Stomach (tissue), 9 donors: ENCODE data around the gene BACE2. TPM values are rescaled to one million over a fixed set of nuclear protein-coding genes. Genes with fewer than 3 reads are reported as not detected.

Experiments used
- DNase-seq, 2 donors: peaks; one replicate each; pipeline versions ENCODE4 v3.0.0 to v3.0.0-alpha.2; 2013 to 2019
- H3K27ac ChIP-seq, 5 donors: fragments of 200-600 bp in 4 of 5; sonication (generic) in 4 of 5; one replicate each; pipeline ENCODE4 v1.5.1; 2013 to 2019; ENCODE audit warnings: mild to moderate bottlenecking in 1 of 5, moderate library complexity in 1 of 5
- H3K27me3 ChIP-seq, 3 donors: fragments of 200-600 bp; sonication (generic); one replicate each; pipeline ENCODE4 v1.5.1; 2017 to 2019; ENCODE audit warnings: mixed run types in 1 of 3
- H3K36me3 ChIP-seq, 4 donors: fragments of 200-600 bp; sonication (generic); 1 replicate in 3 of 4; 2 replicates in 1 of 4; pipeline ENCODE4 v1.5.1; 2016 to 2019
- H3K4me1 ChIP-seq, 4 donors: fragments of 200-600 bp; sonication (generic); one replicate each; pipeline ENCODE4 v1.5.1; 2016 to 2019
- H3K4me3 ChIP-seq, 4 donors: fragments of 200-600 bp; sonication (generic) in 3 of 4; one replicate each; pipeline ENCODE4 v1.5.1; 2016 to 2019; ENCODE audit warnings: mild to moderate bottlenecking in 1 of 4
- H3K9me3 ChIP-seq, 4 donors: fragments of 200-600 bp; sonication (generic); one replicate each; pipeline ENCODE4 v1.5.1; 2016 to 2019
- CTCF ChIP-seq, 7 experiments: fragments of 450-650 bp in 4 of 7; fragments of 200-600 bp in 3 of 7; sonication (generic) in 3 of 7; IDR thresholded peaks; one replicate each; pipeline ENCODE4 v1.5.1; 2016 to 2019; ENCODE audit warnings: antibody characterized with exemption in 7 of 7, control low read depth in 2 of 7, mild to moderate bottlenecking in 1 of 7
- EP300 ChIP-seq: sonication (generic); formaldehyde crosslinking; IDR thresholded peaks from one replicate; pipeline ENCODE4 v1.6.1; 2017; ENCODE audit warnings: antibody characterized with exemption
- POLR2A ChIP-seq, 4 donors: fragments of 450-650 bp; IDR thresholded peaks; one replicate each; pipeline ENCODE4 v1.6.1; 2016; ENCODE audit warnings: antibody characterized with exemption in 4 of 4, control low read depth in 2 of 4, mild to moderate bottlenecking in 1 of 4, moderate library complexity in 1 of 4
- POLR2AphosphoS5 ChIP-seq, 3 donors: sonication (generic); formaldehyde crosslinking; IDR thresholded peaks; one replicate each; pipeline ENCODE4 v1.6.1; 2016; ENCODE audit warnings: antibody characterized with exemption in 3 of 3
- WGBS, 5 donors: extraction: QIAGEN DNeasy Blood & Tissue Kit in 3 of 5; methylation state at CpG; one replicate each; pipeline versions ENCODE4 v1.1.5 to v1.1.7; 2013 to 2018; 5-methylcytosine and 5-hydroxymethylcytosine counted together
- intact Hi-C: fragments of 100-400 bp; cut with DNase I; formaldehyde crosslinking; loops from one replicate; pipeline ENCODE4 v1.15.1; 2023; ENCODE audit warnings: low total_unique reads
- polyA plus RNA-seq, 3 donors: library from polyadenylated mRNA; stranded (reverse); fragments of 200-250 nt; gene quantifications; one replicate each; pipeline ENCODE4 v1.2.3, GENCODE V29; 2013
- total RNA-seq, 5 donors: library from RNA; depleted of rRNA; stranded (reverse); fragments of >200 nt; gene quantifications; one replicate each; pipeline versions ENCODE4 v1.1.0 to v1.2.3, GENCODE V29; 2014 to 2016
- donor health status: healthy with polysubstance abuse.
- donor health status: Bipolar disorder and iron deficiency.
- donor health status: healthy.

BACE2 gene
- total and polyA plus RNA-seq, 8 donors = 7.6 to 244 (median 51.4) TPM

GRCh38 chr21:41245509-41246135 lies 77.7 kb downstream of the BACE2 start:
- H3K4me3 ChIP-seq = no peak overlapping the region
- no peaks in the 10 kb centered on the region for H3K27me3 ChIP-seq
- no peak for DNase-seq
- WGBS, 5 donors = 92 to 94% (median 93%) methylated on average over 20 of the region's 20 CpGs
- intact Hi-C loops = no loop called here
- peaks cover 23 to 92% (median 85%) of the 10 kb centered on the region in 4 donors for H3K36me3 ChIP-seq
- H3K4me1 ChIP-seq = peaks cover 0 to 17% (median 16%) of the 10 kb centered on the region in 4 donors
- no peaks in the 10 kb centered on the region for H3K9me3 ChIP-seq
- H3K27ac ChIP-seq = no peak overlapping the region
- no peak for TF ChIP-seq EP300
- no peak for TF ChIP-seq POLR2A (IDR thresholded peaks at IDR 0.05)
- TF ChIP-seq POLR2AphosphoS5 (IDR thresholded peaks at IDR 0.05) = no peak
- TF ChIP-seq CTCF (IDR thresholded peaks at IDR 0.05) = no peak

GRCh38 chr21:41246808-41247207 lies 78.8 kb downstream of the BACE2 start:
- Histone ChIP-seq H3K36me3 (peaks cover 29 to 92% (median 85%) of the 10 kb centered on the region in 4 donors), H3K27me3 (no peaks in the 10 kb centered on the region), H3K4me1 (peaks cover 0 to 19% (median 17%) of the 10 kb centered on the region in 4 donors), H3K9me3 (no peaks in the 10 kb centered on the region), H3K27ac (peak overlapping the region in 4 of 5 donors; percentile 59 to 82 (median 74)), H3K4me3 (no peak overlapping the region)
- no peak for DNase-seq
- WGBS, 5 donors = 88 to 93% (median 91%) methylated on average over 13 of the region's 13 CpGs
- TF ChIP-seq POLR2AphosphoS5 (IDR thresholded peaks at IDR 0.05) (no peak), EP300 (no peak), POLR2A (IDR thresholded peaks at IDR 0.05) (no peak), CTCF (IDR thresholded peaks at IDR 0.05) (no peak)
- intact Hi-C loops = no loop called here

DNA sequence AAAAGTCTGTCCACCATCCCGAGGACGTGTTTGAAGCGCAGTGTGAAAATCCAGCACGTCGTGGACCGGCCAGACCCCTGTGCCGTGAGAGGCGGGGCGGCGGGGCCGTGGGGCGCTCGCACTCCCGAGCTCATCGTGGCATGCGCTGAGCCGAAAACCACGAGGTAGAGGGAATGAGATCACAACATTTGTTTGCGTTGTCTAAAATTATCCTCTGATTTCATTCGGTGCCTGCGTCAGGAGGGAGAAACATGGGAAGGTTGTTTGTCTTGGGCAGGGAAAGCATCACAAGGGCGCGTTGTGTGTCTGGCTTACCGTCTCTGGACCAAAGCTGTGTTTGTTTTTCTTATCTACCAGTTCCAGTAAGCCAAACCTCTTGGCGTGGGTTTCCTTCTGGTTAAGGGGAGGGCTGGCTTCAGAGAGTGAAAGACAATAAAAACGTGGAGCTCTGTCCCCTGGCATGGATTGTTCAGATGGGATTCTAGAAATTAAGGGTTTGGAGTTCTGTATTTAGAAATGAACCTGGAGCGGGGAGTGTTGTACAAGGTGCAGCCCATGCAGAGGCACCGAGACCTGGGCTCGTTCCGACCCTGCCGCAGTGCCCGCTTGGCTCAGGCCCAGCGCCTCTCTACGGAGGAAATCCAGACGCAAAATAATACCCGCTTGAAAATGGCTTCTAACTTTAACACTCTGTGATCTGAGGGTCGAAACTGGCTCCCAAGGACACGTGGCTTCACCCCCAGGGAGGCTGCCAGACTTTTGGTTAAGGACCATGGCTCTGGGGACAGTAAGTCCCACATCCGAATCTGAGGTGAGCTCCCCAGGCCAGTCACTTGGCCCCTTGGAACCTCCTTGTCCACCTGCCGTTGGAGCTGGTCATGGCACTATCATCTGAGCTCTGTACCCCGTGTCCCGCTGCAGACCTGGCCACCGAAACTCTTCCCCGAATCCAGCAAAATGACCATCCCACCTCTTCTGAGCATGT lies 79.9 kb downstream of the BACE2 start:
- peaks cover 29 to 92% (median 87%) of the 10 kb centered on the region in 4 donors for H3K36me3 ChIP-seq
- DNase-seq = peak; percentile 29 to 81
- TF ChIP-seq CTCF (IDR thresholded peaks at IDR 0.05) = no peak
- TF ChIP-seq POLR2AphosphoS5 (IDR thresholded peaks at IDR 0.05) = peak; percentile 25 to 84 (median 62)
- TF ChIP-seq POLR2A (IDR thresholded peaks at IDR 0.05) = peak in 1 of 4 donors; percentile 8
- TF ChIP-seq EP300 = no peak
- H3K27ac ChIP-seq = peak overlapping the region; percentile 71 to 82 (median 76)
- WGBS, 5 donors = 36 to 59% (median 46%) methylated on average over 43 to 44 of the region's 44 CpGs
- H3K4me1 ChIP-seq = peaks cover 0 to 19% (median 17%) of the 10 kb centered on the region in 4 donors
- intact Hi-C loops = no loop called here
- no peaks in the 10 kb centered on the region for H3K9me3 ChIP-seq
- H3K4me3 ChIP-seq = no peak overlapping the region
- H3K27me3 ChIP-seq = no peaks in the 10 kb centered on the region

DNA sequence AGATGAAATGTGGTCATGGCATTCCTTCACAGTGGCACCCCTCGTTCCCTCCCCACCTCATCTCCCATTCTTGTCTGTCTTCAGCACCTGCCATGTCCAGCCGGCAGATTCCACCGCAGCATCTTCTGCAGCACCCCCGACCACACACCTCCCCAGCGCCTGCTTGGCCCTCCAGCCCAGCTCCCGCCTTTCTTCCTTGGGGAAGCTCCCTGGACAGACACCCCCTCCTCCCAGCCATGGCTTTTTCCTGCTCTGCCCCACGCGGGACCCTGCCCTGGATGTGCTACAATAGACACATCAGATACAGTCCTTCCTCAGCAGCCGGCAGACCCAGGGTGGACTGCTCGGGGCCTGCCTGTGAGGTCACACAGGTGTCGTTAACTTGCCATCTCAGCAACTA lies 81.5 kb downstream of the BACE2 start:
- WGBS, 5 donors = 91 to 97% (median 95%) methylated on average over 11 of the region's 11 CpGs
- Histone ChIP-seq H3K27ac (peak overlapping the region in 2 of 5 donors; percentile 72 to 77), H3K36me3 (peaks cover 19 to 93% (median 90%) of the 10 kb centered on the region in 4 donors)

More for the DNA sequence above, 81.5 kb downstream of the BACE2 start:
- Histone ChIP-seq H3K4me1 (peaks cover 0 to 19% (median 17%) of the 10 kb centered on the region in 4 donors), H3K4me3 (no peak overlapping the region), H3K9me3 (peaks cover 0 to 9% (median 5%) of the 10 kb centered on the region in 4 donors), H3K27me3 (no peaks in the 10 kb centered on the region)
- intact Hi-C loops = no loop called here
- DNase-seq = no peak
- no peak for TF ChIP-seq POLR2A (IDR thresholded peaks at IDR 0.05)
- no peak for TF ChIP-seq EP300
- TF ChIP-seq POLR2AphosphoS5 (IDR thresholded peaks at IDR 0.05) = no peak
- no peak for TF ChIP-seq CTCF (IDR thresholded peaks at IDR 0.05)
